Loucy (cell line): ENCODE data around the gene COL27A1.

ENCODE experiments used
- H2AFZ ChIP-seq: fragments of 200-600 bp; sonication (generic); 2 replicates; pipeline ENCODE4 v1.6.0; 2016; ENCODE audit warnings: antibody characterized with exemption, mild to moderate bottlenecking, low read length, moderate library complexity
- H3F3A ChIP-seq: fragments of 200-600 bp; 2 replicates; pipeline ENCODE4 v1.6.0; 2016; ENCODE audit warnings: antibody characterized with exemption, low read depth, mild to moderate bottlenecking
- H3K27me3 ChIP-seq: fragments of 200-600 bp; sonication (generic); 2 replicates; pipeline ENCODE4 v1.6.1; 2014; ENCODE audit warnings: low read length, mild to moderate bottlenecking; ENCODE audit not compliant: insufficient read depth, poor library complexity, severe bottlenecking
- H3K36me3 ChIP-seq: fragments of 200-600 bp; sonication (generic); 2 replicates; pipeline ENCODE4 v1.6.1; 2016; ENCODE audit warnings: low read length; ENCODE audit not compliant: insufficient read depth
- H3K4me1 ChIP-seq: fragments of 200-600 bp; sonication (generic); 2 replicates; pipeline ENCODE4 v1.5.1; 2014; ENCODE audit warnings: low read length, mild to moderate bottlenecking; ENCODE audit not compliant: insufficient read depth, poor library complexity, severe bottlenecking
- H3K4me2 ChIP-seq: fragments of 200-600 bp; sonication (generic); 2 replicates; pipeline ENCODE4 v1.6.0; 2014; ENCODE audit warnings: antibody characterized with exemption, low read length, low read depth, mild to moderate bottlenecking; ENCODE audit not compliant: poor library complexity, severe bottlenecking
- H3K4me3 ChIP-seq: fragments of 200-600 bp; sonication (generic); 2 replicates; pipeline ENCODE4 v1.5.1; 2014; ENCODE audit warnings: low read length, mild to moderate bottlenecking, mixed read lengths; ENCODE audit not compliant: poor library complexity, severe bottlenecking
- H3K79me2 ChIP-seq: fragments of 200-600 bp; sonication (generic); 2 replicates; pipeline ENCODE4 v1.6.1; 2014; ENCODE audit warnings: low read length; ENCODE audit not compliant: insufficient read depth
- H3K9ac ChIP-seq: fragments of 200-600 bp; sonication (generic); 2 replicates; pipeline ENCODE4 v1.6.0; 2014; ENCODE audit warnings: mild to moderate bottlenecking, low read depth, low read length, moderate library complexity; ENCODE audit not compliant: poor library complexity, severe bottlenecking
- H3K9me2 ChIP-seq: fragments of 200-600 bp; sonication (generic); replicated peaks from 2 replicates; pipeline ENCODE4 v1.6.1; 2016; ENCODE audit warnings: low read depth, low read length, mixed read lengths
- H3K9me3 ChIP-seq: fragments of 200-600 bp; sonication (generic); 2 replicates; pipeline ENCODE4 v1.6.1; 2014; ENCODE audit warnings: mild to moderate bottlenecking, antibody characterized with exemption, low read length, low read depth; ENCODE audit not compliant: insufficient read depth
- H4K20me1 ChIP-seq: fragments of 200-600 bp; sonication (generic); 2 replicates; pipeline ENCODE4 v1.6.0; 2014; ENCODE audit warnings: antibody characterized with exemption, low read length, mild to moderate bottlenecking; ENCODE audit not compliant: insufficient read depth, poor library complexity, severe bottlenecking
- EZH2phosphoT487 ChIP-seq: fragments of 200-600 bp; IDR thresholded peaks from 2 replicates; pipeline ENCODE4 v1.6.1; 2018; ENCODE audit warnings: antibody characterized with exemption, mild to moderate bottlenecking, moderate library complexity, borderline replicate concordance
- TF ChIP-seq, protein P1 (sequence below): fragments of 200-600 bp; sonication (generic); conservative IDR thresholded peaks from 2 replicates; pipeline ENCODE4 v1.5.1; 2014; ENCODE audit warnings: mild to moderate bottlenecking, antibody characterized with exemption, low read length

The COL27A1 gene

GRCh38 chr9:114307899-114308267 lies 152.5 kb downstream of the COL27A1 start:
- H4K20me1 ChIP-seq = no peaks in the 10 kb centered on the region
- H2AFZ ChIP-seq = no peak overlapping the region
- no peak overlapping the region for H3K4me3 ChIP-seq
- H3K79me2 ChIP-seq = no peaks in the 10 kb centered on the region
- H3K36me3 ChIP-seq = no peaks in the 10 kb centered on the region
- no peaks in the 10 kb centered on the region for H3F3A ChIP-seq
- no peak for TF ChIP-seq EZH2phosphoT487
- TF ChIP-seq, protein P1, sequence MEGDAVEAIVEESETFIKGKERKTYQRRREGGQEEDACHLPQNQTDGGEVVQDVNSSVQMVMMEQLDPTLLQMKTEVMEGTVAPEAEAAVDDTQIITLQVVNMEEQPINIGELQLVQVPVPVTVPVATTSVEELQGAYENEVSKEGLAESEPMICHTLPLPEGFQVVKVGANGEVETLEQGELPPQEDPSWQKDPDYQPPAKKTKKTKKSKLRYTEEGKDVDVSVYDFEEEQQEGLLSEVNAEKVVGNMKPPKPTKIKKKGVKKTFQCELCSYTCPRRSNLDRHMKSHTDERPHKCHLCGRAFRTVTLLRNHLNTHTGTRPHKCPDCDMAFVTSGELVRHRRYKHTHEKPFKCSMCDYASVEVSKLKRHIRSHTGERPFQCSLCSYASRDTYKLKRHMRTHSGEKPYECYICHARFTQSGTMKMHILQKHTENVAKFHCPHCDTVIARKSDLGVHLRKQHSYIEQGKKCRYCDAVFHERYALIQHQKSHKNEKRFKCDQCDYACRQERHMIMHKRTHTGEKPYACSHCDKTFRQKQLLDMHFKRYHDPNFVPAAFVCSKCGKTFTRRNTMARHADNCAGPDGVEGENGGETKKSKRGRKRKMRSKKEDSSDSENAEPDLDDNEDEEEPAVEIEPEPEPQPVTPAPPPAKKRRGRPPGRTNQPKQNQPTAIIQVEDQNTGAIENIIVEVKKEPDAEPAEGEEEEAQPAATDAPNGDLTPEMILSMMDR = no peak
- H3K9me3 ChIP-seq = no peaks in the 10 kb centered on the region
- H3K4me1 ChIP-seq = no peaks in the 10 kb centered on the region
- no peak overlapping the region for H3K4me2 ChIP-seq
- no peaks in the 10 kb centered on the region for H3K9me2 ChIP-seq
- no peaks in the 10 kb centered on the region for H3K27me3 ChIP-seq
- no peak overlapping the region for H3K9ac ChIP-seq

- H3K4me3 ChIP-seq = no peak overlapping the region
- no peaks in the 10 kb centered on the region for H3K4me1 ChIP-seq
- H3K9me3 ChIP-seq = no peaks in the 10 kb centered on the region
- no peak overlapping the region for H3K4me2 ChIP-seq
- H3F3A ChIP-seq = no peaks in the 10 kb centered on the region
- H3K36me3 ChIP-seq = no peaks in the 10 kb centered on the region
- no peak overlapping the region for H3K9ac ChIP-seq
- H3K79me2 ChIP-seq = no peaks in the 10 kb centered on the region
- H3K27me3 ChIP-seq = no peaks in the 10 kb centered on the region
- H3K9me2 ChIP-seq = no peaks in the 10 kb centered on the region
- TF ChIP-seq, protein P1 = no peak
- no peak for TF ChIP-seq EZH2phosphoT487
- no peaks in the 10 kb centered on the region for H4K20me1 ChIP-seq
- no peak overlapping the region for H2AFZ ChIP-seq
Observed at GRCh38 chr9:114308361-114308950, 153.1 kb downstream of the COL27A1 start.

DNA sequence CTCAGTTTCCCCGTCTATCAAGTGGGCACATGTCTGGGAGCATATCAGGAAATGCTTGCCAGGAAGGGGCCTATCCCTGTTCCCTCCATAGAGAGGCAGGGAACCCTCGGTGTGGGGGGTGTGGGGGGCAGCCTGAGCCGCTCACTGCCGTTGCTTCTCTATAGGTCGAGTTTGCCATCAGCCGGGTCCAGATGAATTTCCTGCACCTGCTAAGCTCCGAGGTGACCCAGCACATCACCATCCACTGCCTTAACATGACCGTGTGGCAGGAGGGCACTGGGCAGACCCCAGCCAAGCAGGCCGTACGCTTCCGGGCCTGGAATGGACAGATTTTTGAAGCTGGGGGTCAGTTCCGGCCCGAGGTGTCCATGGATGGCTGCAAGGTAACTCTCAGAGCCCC lies 153.8 kb downstream of the COL27A1 start:
- H3K9ac ChIP-seq = no peak overlapping the region
- no peaks in the 10 kb centered on the region for H3K9me3 ChIP-seq
- no peaks in the 10 kb centered on the region for H3F3A ChIP-seq
- H3K4me3 ChIP-seq = no peak overlapping the region
- no peaks in the 10 kb centered on the region for H3K79me2 ChIP-seq
- H3K36me3 ChIP-seq = no peaks in the 10 kb centered on the region
- H2AFZ ChIP-seq = no peak overlapping the region
- TF ChIP-seq, protein P1 = no peak
- no peak for TF ChIP-seq EZH2phosphoT487
- no peak overlapping the region for H3K4me2 ChIP-seq
- no peaks in the 10 kb centered on the region for H3K27me3 ChIP-seq
- H4K20me1 ChIP-seq = no peaks in the 10 kb centered on the region
- H3K4me1 ChIP-seq = no peaks in the 10 kb centered on the region
- H3K9me2 ChIP-seq = no peaks in the 10 kb centered on the region
